Posterior vena cava (tissue), 2 donors: Measurements from ENCODE around the gene USP10. TPM values are rescaled to one million over a fixed set of nuclear protein-coding genes. Genes with fewer than 3 reads are reported as not detected.
A peak's percentile ranks its signal among the peaks of the same experiment; 100 is the strongest.
"Not testable (repeated sequence)": the region's sequence is repeated elsewhere in the genome, so short reads cannot be mapped to it uniquely, and the experiment has no call there.

Experiments
- DNase-seq: peaks from one replicate; pipeline ENCODE4 v3.0.0-alpha.2; 2020; ENCODE audit warnings: low spot score
- intact Hi-C, 2 donors: fragments of 100-400 bp; cut with DNase I; formaldehyde crosslinking; loops; one replicate each; pipeline versions ENCODE4 v1.14.1 to v1.14.2; 2022 to 2023
- total RNA-seq, 2 donors: library from RNA; stranded (reverse); fragmentation: NEBNext Ultra II Directional; extraction: Animal tissue kit (Norgen Biotek cat#: 25700); gene quantifications; one replicate each; pipeline ENCODE4 v1.2.1, GENCODE V29; 2021
- donor health status: DM: yes; HTN: yes; CAD: no.
- donor health status: DM: yes; HTN: yes; CAD: no.

The USP10 gene
- total RNA-seq, 2 donors from 2014 or later = 64.3 to 68.1 TPM

DNA sequence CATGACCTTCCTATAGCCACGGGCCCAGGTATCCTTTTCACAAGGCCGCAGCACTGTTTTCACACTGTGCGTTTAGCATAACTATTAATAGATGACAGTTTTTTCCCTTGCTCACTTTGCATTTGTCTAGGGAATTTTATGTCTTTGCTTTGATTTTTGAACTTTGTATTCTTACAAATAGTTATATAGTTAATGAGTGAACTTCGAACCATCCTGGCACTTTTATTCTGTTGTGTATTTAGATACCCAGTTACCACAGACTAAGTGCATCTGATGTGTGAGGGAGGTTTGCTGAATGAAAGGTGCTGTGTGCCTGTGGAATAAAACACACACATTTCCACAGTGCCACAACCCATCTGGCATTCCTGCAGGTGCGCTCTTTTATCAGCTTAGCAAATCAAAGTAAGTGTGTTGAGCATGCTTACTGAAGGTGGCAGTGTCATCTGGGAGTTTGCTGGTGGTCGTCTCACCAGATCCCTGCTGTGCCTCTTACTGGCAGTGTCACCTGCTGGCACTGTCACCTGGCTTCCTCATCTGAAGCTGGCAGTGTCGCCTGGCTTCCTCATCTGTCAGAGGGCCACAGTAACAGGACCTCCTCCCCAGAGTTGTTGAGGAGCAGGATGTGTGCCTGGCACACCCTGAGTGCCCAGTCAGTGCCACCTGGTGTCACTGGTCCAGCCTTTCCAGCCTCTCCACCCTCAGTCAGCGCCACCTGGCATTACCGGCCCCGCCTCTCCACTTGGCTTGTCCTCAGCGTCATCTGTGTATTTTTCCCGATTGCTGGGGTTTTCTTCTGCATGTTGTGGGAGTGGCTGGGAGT lies 37.6 kb downstream of the USP10 start:
- intact Hi-C loops = loop anchor here in 1 of 2 donors (1.0 kb wide), 1 partner anchor 225 kb away; no protein-coding TSS in a partner anchor
- no peak for DNase-seq

DNA sequence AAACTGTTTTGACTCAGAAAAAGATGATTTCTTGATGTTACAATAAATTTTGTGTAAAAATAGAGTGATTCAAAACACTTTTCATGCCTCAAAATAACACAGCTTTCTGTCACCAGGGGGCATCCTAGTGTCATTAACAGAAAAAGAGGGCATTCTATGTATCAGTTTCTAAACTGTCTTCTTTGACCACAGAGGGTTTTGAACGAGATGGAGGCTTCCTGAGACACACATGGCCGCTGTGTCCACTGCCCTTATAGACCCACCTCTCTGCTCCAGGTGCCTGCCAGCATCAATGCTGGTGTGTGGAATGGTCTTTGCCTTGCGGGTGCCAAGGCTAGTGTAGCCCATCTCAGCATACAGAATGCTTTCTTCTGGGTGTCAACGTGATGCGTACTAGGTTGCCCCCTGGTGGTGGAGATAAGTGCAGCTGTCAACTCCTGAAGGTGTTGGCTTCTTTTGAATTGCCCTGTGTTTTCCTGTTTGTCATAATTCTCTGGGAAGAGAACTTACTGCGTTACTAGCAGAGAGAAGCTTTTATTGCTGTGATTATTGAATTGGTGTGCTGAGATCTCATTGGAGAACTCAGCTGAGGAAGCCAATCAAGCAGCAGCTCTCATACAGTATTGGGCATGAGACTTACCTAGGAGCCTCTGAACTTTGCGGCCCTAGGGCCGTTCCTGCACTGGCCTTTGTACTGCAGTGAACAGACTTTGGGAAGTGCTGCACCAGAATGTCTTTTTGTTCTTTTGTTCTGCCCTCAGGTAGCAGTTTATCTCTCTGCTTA lies 38.6 kb downstream of the USP10 start:
- peak; percentile 92 for DNase-seq
- intact Hi-C loops = loop anchor here in 1 of 2 donors (1.0 kb wide), 1 partner anchor 226 kb away; no protein-coding TSS in a partner anchor

DNA sequence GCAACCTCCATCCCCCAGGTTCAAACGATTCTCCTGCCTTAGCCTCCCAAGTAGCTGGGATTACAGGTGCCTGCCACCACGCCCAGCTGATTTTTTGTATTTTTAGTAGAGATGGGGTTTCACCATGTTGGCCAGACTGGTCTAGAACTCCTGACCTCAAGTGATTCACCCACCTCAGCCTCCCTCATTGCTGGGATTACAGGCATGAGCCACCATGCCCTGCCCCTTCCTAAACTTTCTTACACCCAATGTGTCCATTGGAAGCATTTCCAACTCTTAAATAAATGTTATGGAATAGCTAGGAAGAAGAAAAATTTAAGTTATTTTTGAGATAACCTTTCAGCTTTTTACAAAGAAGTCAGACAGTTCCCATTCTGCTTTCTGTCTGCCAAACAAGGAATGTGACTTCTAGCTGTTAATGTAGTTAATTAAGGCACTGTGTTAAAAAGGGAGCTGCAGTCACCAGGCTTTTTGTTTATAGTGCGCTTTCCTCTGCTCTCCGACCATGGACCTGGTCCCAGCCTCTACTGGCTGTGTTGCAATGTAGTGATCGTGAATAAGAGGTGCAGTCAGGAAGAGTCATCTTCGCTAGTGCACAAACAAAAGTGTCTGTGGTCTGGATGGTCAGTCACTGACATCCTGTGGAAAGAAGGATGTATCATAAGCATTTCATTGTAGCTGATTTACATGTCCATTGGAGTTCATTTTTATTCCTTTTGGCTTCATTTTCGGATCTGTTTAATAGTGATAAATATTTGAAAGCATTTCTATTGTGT lies 39.7 kb downstream of the USP10 start:
- intact Hi-C loops = no loop called here
- DNase-seq = no peak

DNA sequence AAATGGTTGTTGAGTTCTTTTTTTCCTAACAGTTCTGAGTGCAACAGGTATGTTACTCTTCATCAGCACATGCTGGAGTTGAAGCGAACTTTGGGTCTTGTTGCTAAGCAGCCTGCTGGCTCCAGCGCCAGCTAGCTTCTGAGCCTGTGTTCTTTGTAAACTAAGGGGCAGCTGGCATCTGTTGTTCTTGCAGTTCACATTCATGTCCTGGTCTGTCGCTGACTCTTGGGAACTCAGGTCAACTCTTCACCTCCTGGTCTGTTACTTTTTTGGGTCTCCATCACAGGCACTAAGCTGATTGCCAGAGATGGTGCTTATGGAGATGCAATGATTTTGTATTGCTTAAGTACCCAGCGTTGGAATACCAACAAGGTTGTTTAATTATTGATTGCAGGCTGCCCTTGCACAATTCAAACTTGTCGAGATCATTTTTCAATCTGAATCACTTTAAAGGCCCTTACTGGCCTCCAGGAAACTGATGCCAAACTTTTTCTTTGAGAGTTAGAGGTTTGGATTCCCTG lies 40.9 kb downstream of the USP10 start:
- intact Hi-C loops = no loop called here
- DNase-seq = no peak

DNA sequence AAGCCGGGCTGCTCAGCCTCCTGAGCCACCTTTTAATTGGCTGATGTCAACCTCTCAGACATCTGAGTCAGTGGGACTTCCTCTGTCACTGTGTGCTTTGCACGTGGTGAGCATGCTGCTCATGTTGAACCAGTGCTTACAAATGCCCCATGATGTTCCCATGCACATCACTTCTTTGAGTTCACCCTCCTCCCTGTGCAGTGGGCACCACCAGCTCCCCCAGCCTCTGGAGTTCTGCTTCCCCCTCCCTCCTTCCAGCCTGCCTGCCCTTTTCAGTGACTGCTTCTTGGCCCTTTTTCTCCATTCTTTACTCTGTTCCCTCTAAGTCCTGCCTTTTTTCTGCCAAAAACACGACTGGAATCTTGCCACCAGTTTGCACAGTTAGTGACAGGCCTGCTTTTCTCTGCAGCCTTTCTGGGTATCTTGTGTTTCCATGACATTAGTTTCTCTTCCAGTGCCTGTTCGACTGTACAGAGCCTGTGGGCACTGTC lies 41.6 kb downstream of the USP10 start:
- no peak for DNase-seq
- intact Hi-C loops = no loop called here

DNA sequence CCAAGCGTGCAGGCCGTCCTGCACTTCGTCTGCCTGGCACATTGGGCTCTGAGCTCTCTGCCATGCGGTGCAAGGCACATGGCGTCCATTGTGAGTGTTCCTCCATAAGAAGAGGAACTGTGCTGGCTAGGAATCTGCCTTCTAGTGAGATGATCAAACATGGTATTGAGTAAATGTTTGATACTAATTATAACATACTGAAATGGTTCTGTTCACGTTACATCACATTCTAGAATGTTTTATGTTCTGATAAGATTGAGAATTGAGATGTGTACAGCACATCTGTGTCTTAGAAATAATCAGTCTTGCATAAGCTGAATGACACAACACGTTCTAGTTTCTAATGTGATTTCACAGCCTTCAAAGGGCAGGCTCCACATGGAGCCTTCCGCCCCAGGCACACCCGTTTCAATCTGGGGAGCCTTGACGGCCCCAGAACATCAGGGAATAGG lies 42.9 kb downstream of the USP10 start:
- no peak for DNase-seq
- intact Hi-C loops = no loop called here

DNA sequence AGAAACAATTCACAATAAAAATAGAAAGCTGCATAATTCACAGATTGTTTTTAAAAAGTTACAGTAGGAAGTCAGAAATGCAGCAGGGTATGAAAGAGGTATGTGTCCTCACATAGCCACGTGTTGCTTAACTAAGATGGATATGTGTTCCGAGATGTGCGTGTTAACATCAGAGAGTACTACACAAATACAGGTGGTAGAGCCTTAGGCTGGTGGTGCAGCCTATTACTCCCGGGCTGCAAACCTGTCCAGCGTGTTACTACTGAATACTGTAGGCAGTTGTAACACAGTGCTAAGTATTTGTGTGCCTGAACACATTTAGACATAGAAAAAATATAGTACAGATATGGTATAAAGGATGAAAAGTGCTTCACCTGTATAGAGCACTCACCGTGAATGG lies 46.4 kb downstream of the USP10 start:
- intact Hi-C loops = no loop called here

DNA sequence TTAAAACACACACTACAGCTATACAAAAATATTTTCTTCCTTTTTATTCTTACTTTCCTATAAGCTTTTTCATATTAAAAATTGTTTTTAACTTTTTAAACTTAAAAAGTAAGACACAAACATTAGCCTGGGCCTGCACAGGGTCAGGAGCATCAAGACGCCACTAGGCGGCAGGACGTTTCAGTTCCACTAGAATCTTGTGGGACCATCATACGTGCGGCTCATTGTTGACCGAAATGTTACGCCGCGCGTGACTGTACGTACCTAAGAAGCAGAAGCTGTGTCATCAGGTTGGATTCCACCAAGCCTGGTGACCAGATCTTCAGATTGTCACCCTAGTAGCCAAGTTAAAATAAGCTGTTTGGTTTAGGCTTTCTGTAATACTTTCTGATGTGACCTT lies 47.1 kb downstream of the USP10 start:
- intact Hi-C loops = no loop called here
- no peak for DNase-seq

More for the DNA sequence above, 46.4 kb downstream of the USP10 start:
- DNase-seq = no peak

DNA sequence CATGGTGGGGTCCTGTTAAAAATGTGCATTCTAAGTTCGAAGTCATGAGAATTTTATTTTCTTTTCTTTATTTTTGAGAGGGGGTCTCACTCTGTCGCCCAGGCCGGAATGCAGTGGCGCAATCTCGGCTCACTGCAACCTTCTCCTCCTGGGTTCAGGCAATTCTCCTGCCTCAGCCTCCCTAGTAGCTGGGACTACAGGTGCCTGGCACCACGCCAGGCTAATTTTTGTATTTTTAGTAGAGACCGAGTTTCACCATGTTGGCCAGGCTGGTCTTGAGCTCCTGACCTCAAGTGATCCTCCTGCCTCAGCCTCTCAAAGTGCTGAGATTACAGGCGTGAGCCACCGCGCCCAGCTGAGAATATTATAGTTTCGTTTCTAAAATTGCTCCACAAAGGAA lies 48.4 kb downstream of the USP10 start:
- DNase-seq, intact Hi-C loops: not testable (repeated sequence)

DNA sequence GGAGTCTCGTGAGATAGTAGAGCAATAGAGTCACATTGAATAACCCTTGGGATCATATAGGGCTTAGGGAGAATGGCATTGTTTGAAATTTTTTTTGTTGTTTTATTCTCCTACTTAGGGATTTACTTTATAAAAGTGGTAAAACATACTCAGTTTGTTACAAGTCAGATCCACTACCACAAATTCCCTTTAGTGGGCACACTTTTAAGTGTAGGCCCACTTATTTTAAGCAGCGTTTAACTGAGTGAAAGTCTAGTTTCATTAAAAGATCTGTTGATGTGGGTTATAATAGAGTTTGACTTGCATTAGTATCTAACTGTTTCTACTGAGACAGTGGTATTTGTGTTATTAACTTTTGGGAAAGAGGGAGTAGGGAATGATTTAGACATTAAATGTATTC lies 49.3 kb downstream of the USP10 start:
- intact Hi-C loops = no loop called here

DNA sequence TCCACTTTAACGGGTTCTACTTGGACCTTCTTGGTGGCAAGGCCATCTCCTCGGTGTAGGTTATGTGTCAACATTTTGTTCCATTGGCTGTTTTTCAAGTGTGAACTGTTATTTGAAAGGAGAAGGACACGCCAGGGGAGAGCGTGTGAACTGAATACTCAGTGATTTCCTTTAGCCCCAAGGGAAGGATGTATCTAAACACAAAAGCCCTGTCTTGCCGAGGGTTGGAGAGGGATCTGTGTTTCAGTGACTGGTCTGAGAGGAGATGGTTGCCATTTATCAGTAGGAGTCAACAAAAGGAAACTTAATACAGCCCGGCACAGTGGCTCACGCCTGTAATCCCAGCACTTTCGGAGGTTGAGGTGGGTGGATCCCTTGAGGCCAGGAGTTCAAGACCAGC lies 50.0 kb downstream of the USP10 start:
- intact Hi-C loops = loop anchor here in 1 of 2 donors (5.0 kb wide), 1 partner anchor 202 kb away; no protein-coding TSS in a partner anchor
- DNase-seq = no peak

More for the DNA sequence above, 49.3 kb downstream of the USP10 start:
- DNase-seq = no peak

DNA sequence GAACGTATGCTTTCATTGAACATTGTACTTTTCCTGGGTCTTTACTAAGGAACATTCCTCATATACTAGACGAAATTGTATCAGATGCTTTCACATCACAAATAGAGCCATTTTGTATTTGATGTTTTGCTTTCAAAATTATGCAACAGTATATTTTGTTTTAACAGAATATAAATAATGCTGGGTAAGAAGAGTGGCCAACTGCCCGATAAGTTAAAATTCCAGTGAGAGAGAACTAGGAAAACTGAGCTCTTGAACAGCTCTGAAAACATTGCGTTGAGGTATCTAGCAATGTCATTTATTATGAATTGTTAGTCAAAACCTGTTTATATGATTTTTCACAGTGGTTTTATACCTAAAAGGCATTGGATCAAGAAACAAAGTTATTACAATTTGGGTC lies 50.8 kb downstream of the USP10 start:
- intact Hi-C loops = loop anchor here in 1 of 2 donors (5.0 kb wide), 1 partner anchor 202 kb away; no protein-coding TSS in a partner anchor
- no peak for DNase-seq

DNA sequence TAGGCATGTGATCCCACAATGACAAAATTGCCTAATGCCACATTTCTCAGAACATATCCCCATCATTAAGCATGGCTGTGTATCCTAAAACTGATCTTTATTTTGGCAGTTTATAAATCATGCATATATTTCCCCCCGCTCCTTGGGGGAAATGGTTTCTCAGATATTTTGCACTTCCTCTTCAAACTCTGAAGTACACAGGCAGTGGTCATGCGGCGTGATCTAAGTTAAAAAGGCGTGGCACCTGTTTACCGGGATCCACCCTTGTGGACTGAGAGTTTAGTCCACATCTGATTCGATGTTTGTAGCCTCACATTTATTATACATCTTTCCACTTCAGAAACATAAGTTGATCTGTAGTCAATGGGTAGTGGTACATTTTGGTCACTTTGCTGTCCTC lies 51.4 kb downstream of the USP10 start:
- no peak for DNase-seq
- intact Hi-C loops = loop anchor here in 1 of 2 donors (5.0 kb wide), 1 partner anchor 201 kb away; no protein-coding TSS in a partner anchor

DNA sequence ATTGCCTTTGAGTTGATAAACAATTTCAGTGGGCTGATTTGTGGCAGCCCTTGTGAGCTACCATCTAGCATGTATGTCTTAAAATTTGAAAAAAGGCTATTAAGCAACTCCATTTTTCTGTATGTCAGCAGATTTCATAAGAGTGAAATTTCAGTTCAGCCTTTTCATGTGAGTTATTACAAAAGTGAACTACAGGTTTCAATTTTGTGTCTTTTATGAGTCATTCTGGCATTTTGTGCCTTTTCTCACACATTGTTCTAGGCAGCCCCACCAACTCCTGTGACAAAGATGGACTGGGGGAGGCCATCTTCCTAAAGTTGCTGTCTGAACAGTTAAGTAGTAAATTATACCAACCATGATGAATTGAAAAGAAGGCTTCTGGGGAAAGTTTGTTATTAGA lies 52.1 kb downstream of the USP10 start:
- no peak for DNase-seq
- intact Hi-C loops = loop anchor here in 1 of 2 donors (2.0 to 5.0 kb wide), 2 partner anchors 200 to 219 kb away; no protein-coding TSS in a partner anchor

DNA sequence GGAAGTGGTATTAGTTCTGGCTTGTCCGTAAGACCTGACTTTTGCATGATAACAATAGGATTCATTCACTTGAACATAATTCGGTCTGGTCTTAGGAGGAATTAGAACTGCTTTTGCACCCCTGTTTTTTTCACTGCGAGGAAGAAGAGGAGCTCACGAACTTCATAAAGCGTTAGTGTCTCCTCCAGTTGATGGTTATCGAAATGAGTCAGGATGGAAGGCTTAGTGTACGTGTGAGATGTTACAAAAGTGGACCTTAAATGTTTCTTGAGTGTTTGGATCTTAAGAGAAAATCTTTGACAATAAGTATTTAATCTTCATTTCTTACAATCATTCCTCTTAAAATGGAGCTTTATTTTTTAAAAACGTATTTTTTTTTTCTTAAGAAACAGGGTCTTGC lies 52.8 kb downstream of the USP10 start:
- intact Hi-C loops = loop anchor here in 1 of 2 donors (2.0 to 5.0 kb wide), 2 partner anchors 200 to 218 kb away; no protein-coding TSS in a partner anchor
- no peak for DNase-seq

DNA sequence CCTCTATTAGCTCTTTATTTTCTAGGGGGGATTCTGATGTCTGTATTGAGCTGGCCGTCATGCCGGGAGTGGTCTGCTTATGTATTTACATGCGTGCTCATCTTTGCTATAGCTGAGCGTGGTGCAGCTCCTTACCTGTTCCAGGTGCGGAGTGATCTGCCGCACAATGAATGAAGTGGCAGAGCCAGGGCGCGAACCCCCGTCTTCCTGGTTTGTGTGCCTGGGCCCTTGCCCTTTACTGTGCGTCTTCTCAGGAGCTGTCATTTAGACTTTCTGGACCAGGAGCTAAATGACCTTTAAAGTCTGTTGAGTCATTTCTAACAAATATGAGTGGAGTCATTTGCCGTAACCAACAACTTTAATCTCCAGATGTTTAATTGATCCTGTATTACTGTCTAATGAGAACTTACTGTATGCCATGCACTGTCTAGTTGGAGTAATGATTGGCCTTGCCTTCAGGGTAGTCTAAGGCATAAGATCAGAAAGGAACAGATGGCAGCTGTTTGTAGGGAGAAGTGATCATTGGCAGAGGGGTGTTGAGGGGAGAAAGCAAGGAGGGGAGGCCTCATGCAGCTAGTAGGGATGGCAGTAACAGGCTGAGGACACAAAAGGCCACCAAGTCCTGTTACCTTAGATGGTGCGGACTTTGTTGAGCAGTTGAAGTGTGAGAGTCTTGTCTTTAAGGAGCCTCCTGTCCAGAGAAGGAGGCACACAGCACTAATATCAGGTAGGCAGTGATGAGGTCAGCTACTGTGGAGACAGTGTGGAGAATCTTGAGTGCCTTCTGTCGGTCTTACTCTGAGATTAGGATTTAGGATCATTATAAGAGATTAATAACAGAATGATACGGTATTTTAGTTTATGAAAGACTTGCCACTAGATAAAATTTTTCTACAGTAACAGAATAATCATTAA lies 53.9 kb downstream of the USP10 start:
- no peak for DNase-seq
- intact Hi-C loops = loop anchor here in 1 of 2 donors (2.0 to 5.0 kb wide), 2 partner anchors 199 to 217 kb away; no protein-coding TSS in a partner anchor

DNA sequence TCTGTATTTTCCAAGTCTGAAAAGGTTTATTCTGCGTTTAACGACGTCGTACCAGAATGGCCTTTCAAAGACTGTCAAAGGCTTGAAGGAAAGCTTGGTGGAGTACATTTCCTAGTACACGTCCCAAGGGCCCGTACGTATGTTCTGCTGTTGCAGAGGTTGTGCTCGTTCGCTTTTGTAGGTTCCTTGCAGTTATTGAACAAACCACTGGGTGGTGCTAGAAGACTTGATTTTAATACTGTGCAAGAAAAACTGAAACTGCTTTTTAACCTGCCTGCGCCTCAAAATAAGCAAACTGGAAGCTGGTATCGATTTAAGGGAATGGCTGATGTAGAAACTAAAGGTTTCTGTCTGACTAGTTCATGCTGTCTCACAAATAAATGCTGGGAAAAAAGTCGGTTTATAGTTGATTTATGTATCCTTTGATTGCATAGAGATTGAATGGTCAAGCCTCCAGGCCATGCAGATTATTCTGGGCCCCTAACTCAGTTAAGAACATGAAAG lies 54.6 kb downstream of the USP10 start:
- intact Hi-C loops = loop anchor here in 1 of 2 donors (5.0 kb wide), 1 partner anchor 198 kb away; no protein-coding TSS in a partner anchor
- DNase-seq = no peak
